ENCODE results near the gene TRAF3IP3. TPM values are rescaled to one million over a fixed set of nuclear protein-coding genes. Genes with fewer than 3 reads are reported as not detected.

TRAF3IP3 gene
- total and polyA plus RNA-seq, 2 of the 13 experiments (the other 11 are each of a cell fraction or from before 2014, with no cell fraction given) = not detected

- WGBS (ENCODE audit: low lambda C conversion rate) = 25% methylated on average over 30 of the region's 51 CpGs
- H3K36me3 ChIP-seq (replicated peaks in 1 of 2; ENCODE audit: control insufficient read depth in 1 of 2, insufficient read depth in 2 of 2, low read length in 2 of 2) = peaks cover 2 to 18% of the 10 kb centered on the region in 2 experiments
- peaks cover 6% of the 10 kb centered on the region for H3K79me2 ChIP-seq (ENCODE audit: insufficient read depth, low read length)
- peak; percentile 91 for DNase-seq (ENCODE audit: low spot score)
- FAIRE-seq = peak; percentile 93
- H3K4me2 ChIP-seq (ENCODE audit: low read depth, low read length) = peak within 1 kb of the TSS; percentile 78
- peak within 1 kb of the TSS; percentile 65 for H3K9ac ChIP-seq (ENCODE audit: insufficient read depth, low read depth, low read length)
- H3K4me3 ChIP-seq (replicated peaks in 1 of 3; ENCODE audit: insufficient read depth in 1 of 3, low read depth in 2 of 3, low read length in 3 of 3) = peak within 1 kb of the TSS; percentile 70 to 92 (median 82)
- H3K27me3 ChIP-seq (ENCODE audit: control insufficient read depth in 1 of 2, insufficient read depth in 2 of 2, low read length in 2 of 2) = no peaks in the 10 kb centered on the region; a peak in 1 of 5 replicates
- ChIA-PET POLR2A (interaction anchor here (0.9 to 1.2 kb wide), 6 partner anchors 9 to 43 kb away, joined by 3 to 5 read pairs (median 4); partner anchors contain the start of gene C1orf74), CTCF (ENCODE audit: low intra/inter-chr PET ratio, low total read pairs) (no interaction called here)
- peaks cover 34% of the 10 kb centered on the region for H3K4me1 ChIP-seq (ENCODE audit: insufficient read depth, low read length)
- H3K9me3 ChIP-seq (ENCODE audit: low read length) = no peaks in the 10 kb centered on the region
- intact Hi-C loops (cut with micrococcal nuclease; ENCODE audit: unreplicated experiment) = loop anchor here (2.0 kb wide), 1 partner anchor 43 kb away; the partner anchor contains the start of gene C1orf74
- H3K27ac ChIP-seq (ENCODE audit: extremely low read length, insufficient read depth, low read length) = peak within 1 kb of the TSS; percentile 37
- in situ Hi-C loops (cut with HindIII; ENCODE audit: extremely low pct_ligation_motif_present, low pct_unique_long_range_greater_than_20kb) = no loop called here
- H4K20me1 ChIP-seq (ENCODE audit: insufficient read depth, low read length) = no peaks in the 10 kb centered on the region
- peak within 1 kb of the TSS; percentile 85 for H2AFZ ChIP-seq (ENCODE audit: low read length)
- peak; percentile 94 for ATAC-seq
- no TSS peak for BruUV-seq (replicated peaks)
- no peak for TF ChIP-seq AFF4 (CRISPR knock-in tag; IDR thresholded peaks at IDR 0.05)
- TF ChIP-seq KLF11 (CRISPR knock-in tag; IDR thresholded peaks at IDR 0.05) = peak; percentile 73; the same call in 1 of the 2 replicates
- TF ChIP-seq ZBTB34 (CRISPR knock-in tag; IDR thresholded peaks at IDR 0.05) = no peak
- TF ChIP-seq ZNF839 (CRISPR knock-in tag; IDR thresholded peaks at IDR 0.05; ENCODE audit: borderline replicate concordance) = no peak
- TF ChIP-seq TP53 (CRISPR knock-in tag; conservative IDR thresholded peaks at IDR 0.05) = 0 out of 2 replicates have a peak, but pooled peaks have one; percentile 22
- no peak for TF ChIP-seq ZNF83 (CRISPR knock-in tag; IDR thresholded peaks at IDR 0.05; ENCODE audit: borderline replicate concordance)
- 0 out of 2 replicates have a peak, but pooled peaks have one; percentile 21 for TF ChIP-seq ZNF280D (CRISPR knock-in tag; IDR thresholded peaks at IDR 0.05)
- TF ChIP-seq PRDM4 (CRISPR knock-in tag; IDR thresholded peaks at IDR 0.05; ENCODE audit: borderline replicate concordance) = no peak
- peak; percentile 54 for TF ChIP-seq NCOA2 (CRISPR knock-in tag; IDR thresholded peaks at IDR 0.05)
Observed at GRCh38 chr1:209827384-209828262, 71.8 kb downstream of the TRAF3IP3 start, which contains the start of gene UTP25. TSS of gene UTP25 (plus strand) at chr1:209827972. CDS start at chr1:209828064, 92 bp downstream.

All from HepG2 (cell line).